Pancreas (tissue), 10 donors: ENCODE data around the gene TRAPPC2L. TPM values are rescaled to one million over a fixed set of nuclear protein-coding genes. Genes with fewer than 3 reads are reported as not detected.

ENCODE experiments used
- ATAC-seq, 4 donors: fragments of 200-7000 bp; cut with Tn5 transposase; one replicate each; pipeline versions ENCODE4 v1.8.0 to v1.9.1; 2020; ENCODE audit warnings: mild to moderate bottlenecking in 4 of 4, moderate library complexity in 4 of 4
- DNase-seq, 6 donors: peaks; one replicate each; pipeline ENCODE4 v3.0.0-alpha.2; 2020
- FAIRE-seq: peaks from 2 replicates; lab custom pipeline; 2012; peaks lifted over from hg19 to GRCh38; lab: Jason Lieb, UNC
- H3K27ac ChIP-seq, 4 donors: fragments of 200-600 bp; sonication (generic); 1 replicate in 3 of 4; 2 replicates in 1 of 4; pipeline versions ENCODE4 v1.5.0 to v1.8.0; 2020
- H3K27me3 ChIP-seq, 4 donors: fragments of 200-600 bp; one replicate each; pipeline ENCODE4 v1.8.0; 2021
- H3K36me3 ChIP-seq, 3 donors: fragments of 200-600 bp; sonication (generic) in 1 of 3; one replicate each; pipeline versions ENCODE4 v1.5.0 to v1.8.0; 2020 to 2021
- H3K4me1 ChIP-seq, 3 donors: fragments of 200-600 bp; one replicate each; pipeline ENCODE4 v1.8.0; 2021
- H3K4me3 ChIP-seq, 4 donors: fragments of 200-600 bp; sonication (generic) in 2 of 4; one replicate each; pipeline versions ENCODE4 v1.5.0 to v1.8.0; 2020 to 2021
- H3K9me3 ChIP-seq, 4 donors: fragments of 200-600 bp; one replicate each; pipeline ENCODE4 v1.8.0; 2021
- CTCF ChIP-seq, 4 donors: fragments of 200-600 bp; sonication (generic) in 3 of 4; IDR thresholded peaks; one replicate each; pipeline versions ENCODE4 v1.5.0 to v1.8.0; 2021; ENCODE audit warnings: antibody characterized with exemption in 4 of 4
- WGBS, 2 donors: extraction: QIAGEN DNeasy Blood & Tissue Kit; methylation state at CpG; one replicate each; pipeline ENCODE4 v1.1.7; 2013; 5-methylcytosine and 5-hydroxymethylcytosine counted together
- intact Hi-C, 3 donors: fragments of 100-400 bp; cut with DNase I; formaldehyde crosslinking; loops; one replicate each; pipeline versions ENCODE4 v1.11.1 to v1.14.2; 2022
- polyA plus RNA-seq, 2 donors: library from polyadenylated mRNA; stranded (reverse); fragments of 200-250 nt; gene quantifications; one replicate each; pipeline ENCODE4 v1.2.3, GENCODE V29; 2013
- total RNA-seq, 6 donors: library from RNA; stranded (reverse); fragmentation: NEBNext Ultra II Directional in 4 of 6; extraction: Animal tissue kit (Norgen Biotek cat#: 25700) in 4 of 6; gene quantifications; one replicate each; pipeline versions ENCODE4 v1.2.1 to v1.2.4, GENCODE V29; 2021 to 2023
- donor health status: healthy with polysubstance abuse.
- donor health status: DM: no; HTN: no; CAD: no; lungs with moderate emphysema.
- donor health status: DM: no; HTN: no; CAD: no.
- donor health status: control.
- donor health status: control.
- donor health status: Bipolar disorder and iron deficiency.
- donor health status: DM: yes; HTN: yes; CAD: no.
- donor health status: DM: no; HTN: no; CAD: no.
- donor health status: DM: no; HTN: no; CAD: no.
- donor health status: DM: yes; HTN: yes; CAD: no.

Gene TRAPPC2L
- total and polyA plus RNA-seq, 8 donors, result 16.0 to 55.2 (median 27.4) TPM

GRCh38 chr16:88809676-88810165 lies 47.2 kb upstream of the TRAPPC2L start:
- Histone ChIP-seq H3K9me3 (no peaks in the 10 kb centered on the region), H3K4me3 (no peak overlapping the region), H3K27me3 (no peaks in the 10 kb centered on the region), H3K27ac (no peak overlapping the region), H3K36me3 (no peaks in the 10 kb centered on the region), H3K4me1 (peaks cover 0 to 13% (median 11%) of the 10 kb centered on the region in 3 donors)
- WGBS, 2 donors, result 84 to 89% methylated on average over 10 of the region's 10 CpGs
- no peak for TF ChIP-seq CTCF (IDR thresholded peaks at IDR 0.05)
- no peak for FAIRE-seq
- ATAC-seq, result no peak
- DNase-seq, result peak in 2 of 6 donors; percentile 30 to 75
- intact Hi-C loops, result loop anchor here in 1 of 3 donors (10.0 kb wide), 1 partner anchor 365 kb away; the partner anchor contains the start of gene CDH15

- WGBS, 2 donors, result 37 to 38% methylated on average over 12 of the region's 12 CpGs
These were observed 46.6 kb upstream of the TRAPPC2L start for GRCh38 chr16:88810166-88810911.

GRCh38 chr16:88810912-88811768 lies 45.8 kb upstream of the TRAPPC2L start:
- Histone ChIP-seq H3K36me3 (no peaks in the 10 kb centered on the region), H3K27ac (peak overlapping the region; percentile 85 to 95 (median 88)), H3K27me3 (no peaks in the 10 kb centered on the region), H3K4me3 (peak overlapping the region; percentile 73 to 100 (median 86)), H3K4me1 (peaks cover 0 to 12% (median 11%) of the 10 kb centered on the region in 3 donors), H3K9me3 (no peaks in the 10 kb centered on the region)
- DNase-seq, result peak; percentile 78 to 94 (median 86)
- no peak for FAIRE-seq
- ATAC-seq, result peak; percentile 80 to 86 (median 83)
- WGBS, 2 donors, result 2 to 3% methylated on average over 52 to 65 of the region's 65 CpGs
- intact Hi-C loops, result loop anchor here in 1 of 3 donors (10.0 kb wide), 1 partner anchor 364 kb away; the partner anchor contains the start of gene CDH15
- TF ChIP-seq CTCF (IDR thresholded peaks at IDR 0.05), result no peak

More at GRCh38 chr16:88810166-88810911, 46.6 kb upstream of the TRAPPC2L start:
- TF ChIP-seq CTCF (IDR thresholded peaks at IDR 0.05), result no peak
- H3K27ac ChIP-seq, result no peak overlapping the region
- no peaks in the 10 kb centered on the region for H3K27me3 ChIP-seq
- DNase-seq (peak in 4 of 6 donors; percentile 37 to 81 (median 47)), ATAC-seq (no peak), FAIRE-seq (no peak)
- intact Hi-C loops, result loop anchor here in 1 of 3 donors (10.0 kb wide), 1 partner anchor 364 kb away; the partner anchor contains the start of gene CDH15
- peaks cover 0 to 12% (median 11%) of the 10 kb centered on the region in 3 donors for H3K4me1 ChIP-seq
- H3K36me3 ChIP-seq, result no peaks in the 10 kb centered on the region
- no peaks in the 10 kb centered on the region for H3K9me3 ChIP-seq
- peak overlapping the region in 3 of 4 donors; percentile 73 to 100 (median 82) for H3K4me3 ChIP-seq

GRCh38 chr16:88811769-88812512 lies 45.0 kb upstream of the TRAPPC2L start, which contains the start of gene APRT:
Gene APRT, minus strand, starts transcription at chr16:88811928. Its CDS starts 29 bp downstream, at chr16:88811899.
- intact Hi-C loops, result loop anchor here in 1 of 3 donors (10.0 kb wide), 1 partner anchor 363 kb away; the partner anchor contains the start of gene CDH15
- Histone ChIP-seq H3K4me3 (peak within 1 kb of the TSS; percentile 73 to 100 (median 86)), H3K9me3 (no peaks in the 10 kb centered on the region), H3K27ac (peak within 1 kb of the TSS; percentile 85 to 95 (median 88)), H3K27me3 (no peaks in the 10 kb centered on the region), H3K36me3 (no peaks in the 10 kb centered on the region), H3K4me1 (peaks cover 0 to 12% (median 11%) of the 10 kb centered on the region in 3 donors)
- FAIRE-seq (no peak), ATAC-seq (peak; percentile 90 to 95 (median 92)), DNase-seq (peak; percentile 93 to 100 (median 98))
- TF ChIP-seq CTCF (IDR thresholded peaks at IDR 0.05), result no peak
- 0 to 1% methylated on average over 64 to 84 of the region's 84 CpGs for WGBS, 2 donors
